Caco-2 (cell line): ENCODE results near the gene CREB3L1. TPM values are rescaled to one million over a fixed set of nuclear protein-coding genes. Genes with fewer than 3 reads are reported as not detected.

Source experiments
- BruUV-seq: library from RNA; stranded (reverse); fragments of 400-500 nt; replicated peaks from 2 replicates; lab custom pipeline; 2021; lab: Mats Ljungman, UMichigan
- CTCF ChIA-PET: fragments of 300-600 bp; sonication (Branson Sonifier 250); formaldehyde crosslinking; loops from one replicate; lab custom pipeline; 2022; ENCODE audit warnings: antibody characterized with exemption; lab: Charles Lee
- POLR2A ChIA-PET: fragments of 300-600 bp; sonication (Branson Sonifier 250); formaldehyde crosslinking; loops from one replicate; lab custom pipeline; 2022; ENCODE audit warnings: antibody characterized with exemption; lab: Charles Lee
- DNase-seq, 2 experiments: peaks; one replicate each; pipeline versions ENCODE4 v3.0.0 to v3.0.0-alpha.2; 2020 to 2022
- H3K27me3 ChIP-seq: replicated peaks from 2 replicates; pipeline ENCODE4 v1.6.0; 2011; ENCODE audit warnings: low read length; ENCODE audit not compliant: control insufficient read depth, insufficient read depth
- H3K36me3 ChIP-seq: 2 replicates; pipeline ENCODE4 v1.5.1; 2011; ENCODE audit warnings: low read length; ENCODE audit not compliant: control insufficient read depth, insufficient read depth
- H3K4me1 ChIP-seq: fragments of 250-450 bp; sonication (Bioruptor Pico); 2 replicates; pipeline ENCODE4 v1.5.1; 2020; ENCODE audit warnings: mild to moderate bottlenecking
- H3K4me3 ChIP-seq: 2 replicates; pipeline ENCODE4 v1.5.1; 2011; ENCODE audit warnings: low read depth, mild to moderate bottlenecking, control low read depth, low read length
- H3K9me3 ChIP-seq: fragments of 250-450 bp; sonication (Bioruptor Pico); 2 replicates; pipeline ENCODE4 v1.5.1; 2020; ENCODE audit warnings: mild to moderate bottlenecking, moderate library complexity
- H3K27ac Mint-ChIP-seq: one replicate; pipeline ENCODE4 v1.8.0; 2022; ENCODE audit warnings: mixed read lengths; ENCODE audit not compliant: unreplicated experiment
- H3K27me3 Mint-ChIP-seq: one replicate; pipeline ENCODE4 v1.8.0; 2022; ENCODE audit warnings: mixed read lengths; ENCODE audit not compliant: insufficient read depth, unreplicated experiment
- H3K36me3 Mint-ChIP-seq: one replicate; pipeline ENCODE4 v1.8.0; 2022; ENCODE audit warnings: mild to moderate bottlenecking, mixed read lengths; ENCODE audit not compliant: insufficient read depth, unreplicated experiment
- H3K4me1 Mint-ChIP-seq: one replicate; pipeline ENCODE4 v1.8.0; 2022; ENCODE audit warnings: low read depth, mixed read lengths; ENCODE audit not compliant: unreplicated experiment
- H3K4me3 Mint-ChIP-seq: one replicate; pipeline ENCODE4 v1.8.0; 2022; ENCODE audit warnings: mild to moderate bottlenecking, moderate library complexity, mixed read lengths; ENCODE audit not compliant: unreplicated experiment
- H3K9me3 Mint-ChIP-seq: one replicate; pipeline ENCODE4 v1.8.0; 2022; ENCODE audit warnings: mixed read lengths; ENCODE audit not compliant: unreplicated experiment
- CTCF ChIP-seq, 2 experiments: fragments of 200-600 bp in 1 of 2; IDR thresholded peaks; 1 replicate in 1 of 2; 2 replicates in 1 of 2; pipeline versions ENCODE4 v1.5.1 to v1.8.0; 2011 to 2022; ENCODE audit warnings: antibody characterized with exemption in 1 of 2, control low read depth in 1 of 2, inconsistent platforms in 1 of 2, low read depth in 1 of 2, low read length in 1 of 2, mild to moderate bottlenecking in 1 of 2, moderate library complexity in 1 of 2; ENCODE audit not compliant: insufficient read depth in 1 of 2, severe bottlenecking in 1 of 2, unreplicated experiment in 1 of 2
- intact Hi-C: fragments of 100-400 bp; cut with micrococcal nuclease; formaldehyde crosslinking; loops from one replicate; pipeline ENCODE4 v1.10.0; 2022; ENCODE audit not compliant: unreplicated experiment
- total RNA-seq: library from RNA; stranded (reverse); gene quantifications from 2 replicates; pipeline ENCODE4 v1.2.3, GENCODE V29; 2022

Gene CREB3L1
- total RNA-seq, 1 experiment from 2014 or later = 24.9 TPM

DNA sequence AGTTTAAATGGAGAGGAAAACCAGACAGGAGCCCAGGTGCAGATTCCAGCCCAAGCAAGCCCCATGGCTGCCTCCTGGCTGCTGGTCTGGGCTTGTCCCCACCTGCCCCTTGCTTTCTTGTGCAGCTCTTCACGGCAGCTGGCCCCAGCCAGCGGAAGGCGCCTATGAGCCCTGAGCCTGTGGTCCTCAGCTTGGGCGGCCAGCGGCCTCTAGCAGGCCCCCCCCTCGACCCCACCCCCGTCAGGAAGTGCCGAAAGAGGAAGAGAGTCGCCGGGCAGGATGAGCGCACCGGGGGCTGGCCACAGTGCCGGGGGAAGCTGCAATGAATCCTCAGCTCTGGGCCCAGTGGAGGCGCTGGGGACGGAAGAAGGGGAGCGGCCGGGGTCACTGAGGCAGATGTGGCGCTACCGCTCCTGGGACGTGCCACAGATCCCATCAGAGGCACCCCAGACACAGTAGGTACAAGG, 67.7 kb downstream of the CREB3L1 start:
- no peak for DNase-seq
- Mint-ChIP-seq H3K9me3 (no peaks in the 10 kb centered on the region), H3K4me1 (peaks cover 15% of the 10 kb centered on the region), H3K27ac (no peak overlapping the region), H3K36me3 (peaks cover 6% of the 10 kb centered on the region), H3K4me3 (no peak overlapping the region), H3K27me3 (no peaks in the 10 kb centered on the region)
- Histone ChIP-seq H3K4me1 (peaks cover 11% of the 10 kb centered on the region; the same call in 1 of the 2 replicates), H3K4me3 (no peak overlapping the region), H3K36me3 (no peaks in the 10 kb centered on the region), H3K27me3 (no peaks in the 10 kb centered on the region), H3K9me3 (no peaks in the 10 kb centered on the region)
- intact Hi-C loops = no loop called here
- TF ChIP-seq CTCF (IDR thresholded peaks at IDR 0.05; ENCODE audit: insufficient read depth in 1 of 2, low read depth in 1 of 2, low read length in 1 of 2, severe bottlenecking in 1 of 2, unreplicated experiment in 1 of 2) = no peak
- ChIA-PET CTCF (interaction anchor here (1.7 kb wide), 1 partner anchor 47 kb away, joined by 4 read pairs; the partner anchor contains the start of gene CHRM4), POLR2A (no interaction called here)
- no TSS peak for BruUV-seq

DNA sequence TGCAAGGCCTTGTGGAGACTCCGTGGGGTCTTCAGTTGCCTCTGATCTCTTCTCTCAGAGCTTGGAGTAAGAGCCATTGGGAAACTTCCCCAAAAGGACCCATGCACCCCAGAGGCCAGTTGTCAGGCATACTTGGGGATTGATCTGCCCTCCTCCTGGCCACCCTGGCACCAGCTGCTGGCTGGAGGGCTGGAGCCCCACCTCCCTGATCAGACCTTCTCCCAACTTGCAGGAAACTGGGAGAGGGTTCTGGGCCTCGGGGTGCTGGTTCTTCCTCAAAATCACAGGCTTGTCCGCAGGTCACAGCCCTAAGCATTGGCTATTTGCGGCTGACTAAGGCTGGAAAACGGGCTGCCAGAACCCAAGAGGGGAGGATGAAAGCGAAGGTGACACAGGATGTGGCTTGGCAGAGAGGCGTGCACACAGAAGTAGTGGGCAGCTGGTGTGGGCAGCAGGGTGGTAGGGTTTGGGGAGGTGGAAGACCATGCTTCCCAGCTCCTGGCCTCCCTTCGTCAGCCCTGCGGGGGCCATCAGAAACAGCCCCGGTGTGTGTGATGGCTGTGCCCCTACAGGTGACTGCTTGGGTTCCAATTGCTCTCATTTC, 68.5 kb downstream of the CREB3L1 start:
- intact Hi-C loops = no loop called here
- ChIA-PET POLR2A (no interaction called here), CTCF (no interaction called here)
- Mint-ChIP-seq H3K36me3 (peaks cover 6% of the 10 kb centered on the region), H3K27ac (no peak overlapping the region), H3K4me1 (peaks cover 15% of the 10 kb centered on the region), H3K9me3 (no peaks in the 10 kb centered on the region), H3K4me3 (peak overlapping the region; percentile 60), H3K27me3 (no peaks in the 10 kb centered on the region)
- Histone ChIP-seq H3K4me1 (peaks cover 11% of the 10 kb centered on the region; the same call in 1 of the 2 replicates), H3K27me3 (no peaks in the 10 kb centered on the region), H3K4me3 (no peak overlapping the region), H3K36me3 (0 out of 2 replicates have a peak, but pooled peaks cover under 1% of the 10 kb centered on the region), H3K9me3 (no peaks in the 10 kb centered on the region)
- no peak for DNase-seq
- no peak for TF ChIP-seq CTCF (IDR thresholded peaks at IDR 0.05; ENCODE audit: insufficient read depth in 1 of 2, low read depth in 1 of 2, low read length in 1 of 2, severe bottlenecking in 1 of 2, unreplicated experiment in 1 of 2)
- BruUV-seq = no TSS peak

DNA sequence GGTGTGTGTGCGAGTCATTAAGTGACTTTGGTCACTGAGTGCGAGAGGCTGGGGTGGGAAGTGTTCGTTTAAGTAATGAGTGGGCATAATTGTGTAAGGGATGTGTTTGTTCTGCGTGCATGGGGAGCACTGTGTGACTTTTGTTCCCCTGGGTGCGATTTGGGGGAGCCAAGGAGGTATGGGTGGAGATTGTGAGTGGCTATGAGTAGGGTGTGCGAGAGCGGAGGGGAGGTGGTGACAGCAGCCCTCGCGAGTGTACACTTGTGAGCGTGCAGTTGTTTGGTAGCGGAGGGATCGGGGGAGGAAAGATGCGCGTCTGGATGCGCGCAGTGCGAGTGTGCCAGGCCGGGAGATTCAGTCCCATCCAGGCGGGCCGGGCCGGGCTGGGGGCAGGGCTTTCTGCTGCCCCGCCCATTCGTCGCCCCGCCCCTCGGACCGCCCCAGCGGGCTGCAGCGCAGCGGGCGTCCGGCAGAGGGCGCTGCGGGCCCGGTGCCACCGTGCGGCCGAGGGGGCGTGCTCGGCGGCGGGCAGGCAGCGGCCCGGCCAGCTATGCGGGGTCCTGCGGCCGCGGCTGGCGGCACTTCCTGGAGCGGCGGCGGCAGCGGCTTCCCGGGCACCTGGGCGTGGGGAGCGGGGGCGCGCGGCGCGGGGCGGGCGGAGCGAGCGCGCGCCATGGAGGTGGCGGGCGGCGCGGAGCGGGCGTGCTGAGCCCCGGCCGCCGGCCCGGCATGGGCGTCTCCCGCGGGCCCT, 69.6 kb downstream of the CREB3L1 start, which contains the start of gene DGKZ:
TSS of gene DGKZ (plus strand) at position 578 of the 751 bp plus-strand sequence. CDS start 197 bp downstream, outside the sequence.
- BruUV-seq = no TSS peak
- Histone ChIP-seq H3K4me3 (peak within 1 kb of the TSS; percentile 99), H3K27me3 (no peaks in the 10 kb centered on the region), H3K36me3 (peaks cover 2% of the 10 kb centered on the region; the same call in 1 of the 2 replicates), H3K4me1 (peaks cover 11% of the 10 kb centered on the region; the same call in 1 of the 2 replicates), H3K9me3 (no peaks in the 10 kb centered on the region)
- intact Hi-C loops = no loop called here
- H3K36me3 Mint-ChIP-seq = peaks cover 6% of the 10 kb centered on the region
- DNase-seq = peak; percentile 86 to 96
- peaks cover 15% of the 10 kb centered on the region for H3K4me1 Mint-ChIP-seq
- TF ChIP-seq CTCF (IDR thresholded peaks at IDR 0.05; ENCODE audit: insufficient read depth in 1 of 2, low read depth in 1 of 2, low read length in 1 of 2, severe bottlenecking in 1 of 2, unreplicated experiment in 1 of 2) = peak; percentile 51 to 79
- no peaks in the 10 kb centered on the region for H3K9me3 Mint-ChIP-seq
- H3K27ac Mint-ChIP-seq = peak within 1 kb of the TSS; percentile 36
- CTCF ChIA-PET = interaction anchor here (1.0 to 1.5 kb wide), 3 partner anchors 11 to 45 kb away, joined by 3 to 4 read pairs (median 4); partner anchors contain the start of gene CHRM4
- peak within 1 kb of the TSS; percentile 75 for H3K4me3 Mint-ChIP-seq
- H3K27me3 Mint-ChIP-seq = no peaks in the 10 kb centered on the region
- POLR2A ChIA-PET = interaction anchor here (0.6 kb wide), 1 partner anchor 104 kb away, joined by 8 read pairs; no protein-coding TSS in a partner anchor
